T-helper 1 cell treated with Interleukin-12 subunit alpha and Interleukin-12 subunit beta and Interleukin-4 antibody, amounts not matched to agents 30 μg/mL and 1 μg/mL, for 36 hours (primary cell): ENCODE data around the gene ASB6.
A peak's percentile ranks its signal among the peaks of the same experiment; 100 is the strongest.

Experiments used
- H3K27ac Mint-ChIP-seq: one replicate; pipeline ENCODE4 v1.8.0; 2021; ENCODE audit warnings: mild to moderate bottlenecking, mixed read lengths
- H3K27me3 Mint-ChIP-seq: one replicate; pipeline ENCODE4 v1.8.0; 2021; ENCODE audit warnings: low read depth, mixed read lengths
- H3K36me3 Mint-ChIP-seq: one replicate; pipeline ENCODE4 v1.8.0; 2021; ENCODE audit warnings: low read depth, mixed read lengths
- H3K4me1 Mint-ChIP-seq: one replicate; pipeline ENCODE4 v1.8.0; 2021; ENCODE audit warnings: low read depth, mixed read lengths
- H3K4me3 Mint-ChIP-seq: one replicate; pipeline ENCODE4 v1.8.0; 2021; ENCODE audit warnings: mild to moderate bottlenecking, moderate library complexity, mixed read lengths
- H3K9me3 Mint-ChIP-seq: one replicate; pipeline ENCODE4 v1.8.0; 2021; ENCODE audit warnings: mixed read lengths

The ASB6 gene

DNA sequence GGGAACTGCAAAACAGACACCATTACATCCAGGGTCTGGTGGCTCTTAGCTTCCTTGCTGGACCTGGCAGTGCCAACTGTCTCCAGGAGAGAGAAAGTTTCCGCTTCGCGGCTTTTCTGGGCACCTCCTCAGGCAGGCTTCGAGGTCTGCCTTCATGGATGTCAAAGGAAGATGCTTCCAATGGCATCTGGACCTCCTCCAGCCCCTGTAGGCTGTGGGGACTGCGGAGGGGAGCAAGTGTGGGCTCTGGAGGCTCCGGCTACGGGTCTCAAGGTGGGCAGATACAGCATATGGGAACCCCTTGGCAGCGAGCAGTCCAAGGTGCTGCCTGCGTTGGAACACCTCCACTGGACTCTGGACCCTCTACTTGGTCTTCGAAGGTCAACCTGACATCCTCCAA is 27.0 kb downstream of the ASB6 start:
- H3K27ac Mint-ChIP-seq: no peak overlapping the region
- H3K4me3 Mint-ChIP-seq: no peak overlapping the region
- H3K36me3 Mint-ChIP-seq: no peaks in the 10 kb centered on the region
- H3K4me1 Mint-ChIP-seq: peaks cover 9% of the 10 kb centered on the region
- no peaks in the 10 kb centered on the region for H3K9me3 Mint-ChIP-seq
- peaks cover 25% of the 10 kb centered on the region for H3K27me3 Mint-ChIP-seq

DNA sequence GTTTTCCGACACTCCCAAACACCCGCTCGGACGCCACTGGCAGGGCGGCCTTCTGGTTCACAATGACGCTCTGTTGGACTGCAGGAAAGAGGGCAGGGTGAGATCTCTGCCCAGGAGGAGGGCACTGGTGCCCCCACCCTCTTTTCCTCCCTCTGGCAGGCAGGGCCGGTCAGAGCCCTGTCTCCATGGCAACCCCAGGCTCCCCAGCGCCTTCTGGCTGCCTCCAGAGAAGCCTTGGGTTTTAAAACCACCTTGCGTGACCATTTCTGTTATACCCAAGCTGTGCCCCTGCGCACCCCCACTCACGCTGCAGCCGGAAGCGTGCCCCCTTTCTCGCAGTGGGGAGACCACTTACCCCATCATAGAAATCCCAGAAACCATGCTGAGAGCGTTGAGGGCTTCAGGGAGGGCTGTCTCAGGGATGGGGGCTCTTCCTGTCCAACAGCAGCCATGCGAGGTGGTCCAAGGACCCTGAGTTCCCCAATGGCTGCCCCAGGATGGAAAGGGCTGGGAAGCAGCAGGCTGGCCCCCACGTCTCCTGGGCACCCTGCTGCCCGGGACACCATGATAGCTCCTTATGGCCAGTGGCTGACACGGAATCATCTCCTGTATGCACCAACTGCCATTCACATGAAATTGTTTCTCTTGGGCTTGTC is 28.3 kb downstream of the ASB6 start:
- Mint-ChIP-seq H3K27me3 (peaks cover 14% of the 10 kb centered on the region), H3K4me1 (peaks cover 18% of the 10 kb centered on the region), H3K36me3 (peaks cover 2% of the 10 kb centered on the region), H3K9me3 (no peaks in the 10 kb centered on the region), H3K27ac (no peak overlapping the region), H3K4me3 (no peak overlapping the region)

DNA sequence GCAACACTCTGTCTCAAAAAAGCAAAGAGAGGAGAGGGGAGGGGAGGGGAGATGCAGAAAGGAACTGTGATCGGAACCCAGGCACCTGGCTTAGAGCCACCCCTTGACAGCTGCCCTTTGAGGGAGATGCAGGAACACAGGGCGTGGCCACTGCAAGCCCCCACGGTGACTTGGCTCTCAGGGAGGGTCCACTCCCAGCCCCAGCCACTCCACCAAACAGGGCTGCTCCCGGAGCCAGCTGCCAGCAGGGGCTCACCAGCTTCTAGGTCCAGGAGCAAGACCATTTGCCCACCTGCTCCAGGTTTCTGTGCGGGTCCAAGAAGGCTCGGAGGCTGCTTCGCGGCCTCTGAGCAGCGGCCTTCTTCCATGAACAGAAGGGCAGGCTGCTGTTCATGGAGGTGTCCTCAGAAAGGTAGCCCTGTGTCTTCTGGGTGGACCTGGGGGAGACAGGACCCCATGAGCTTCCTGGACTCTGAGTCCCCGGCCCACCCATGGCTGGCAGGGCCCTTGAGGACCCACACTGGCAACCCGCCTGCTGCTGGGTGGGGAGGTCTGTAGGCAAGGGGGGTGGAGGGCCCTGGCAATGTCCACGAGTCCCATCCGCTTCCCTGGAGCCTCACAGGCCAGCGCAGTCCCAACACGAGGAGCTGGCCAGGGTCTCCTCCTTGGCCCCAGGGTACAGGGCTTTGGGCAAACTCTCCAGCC is 29.0 kb downstream of the ASB6 start:
- Mint-ChIP-seq H3K4me1 (peaks cover 19% of the 10 kb centered on the region), H3K27me3 (peaks cover 8% of the 10 kb centered on the region), H3K4me3 (no peak overlapping the region), H3K36me3 (peaks cover 2% of the 10 kb centered on the region), H3K9me3 (no peaks in the 10 kb centered on the region), H3K27ac (no peak overlapping the region)

DNA sequence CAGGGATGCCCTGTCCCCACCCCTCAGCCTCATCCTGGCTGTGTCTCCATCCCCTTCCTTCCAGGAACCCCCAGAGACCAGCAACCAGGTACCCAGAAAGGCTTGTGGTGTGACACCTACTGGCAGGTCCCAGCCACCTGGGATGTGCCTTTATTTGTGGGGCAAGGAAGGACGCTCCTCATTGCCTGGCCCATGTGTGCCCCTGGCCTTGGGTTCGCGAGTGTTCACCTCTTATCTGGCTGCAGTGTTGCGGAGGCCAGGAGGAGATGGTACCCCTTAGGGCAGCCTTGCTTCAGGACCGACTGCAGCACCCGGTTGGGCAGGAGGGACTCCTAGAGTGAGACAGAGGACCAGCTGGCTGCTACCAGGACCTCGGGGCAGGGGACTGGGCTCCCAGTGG is 29.8 kb downstream of the ASB6 start:
- H3K9me3 Mint-ChIP-seq: no peaks in the 10 kb centered on the region
- H3K4me3 Mint-ChIP-seq: no peak overlapping the region
- H3K27ac Mint-ChIP-seq: no peak overlapping the region
- H3K4me1 Mint-ChIP-seq: peaks cover 26% of the 10 kb centered on the region
- H3K27me3 Mint-ChIP-seq: no peaks in the 10 kb centered on the region
- peaks cover 2% of the 10 kb centered on the region for H3K36me3 Mint-ChIP-seq

DNA sequence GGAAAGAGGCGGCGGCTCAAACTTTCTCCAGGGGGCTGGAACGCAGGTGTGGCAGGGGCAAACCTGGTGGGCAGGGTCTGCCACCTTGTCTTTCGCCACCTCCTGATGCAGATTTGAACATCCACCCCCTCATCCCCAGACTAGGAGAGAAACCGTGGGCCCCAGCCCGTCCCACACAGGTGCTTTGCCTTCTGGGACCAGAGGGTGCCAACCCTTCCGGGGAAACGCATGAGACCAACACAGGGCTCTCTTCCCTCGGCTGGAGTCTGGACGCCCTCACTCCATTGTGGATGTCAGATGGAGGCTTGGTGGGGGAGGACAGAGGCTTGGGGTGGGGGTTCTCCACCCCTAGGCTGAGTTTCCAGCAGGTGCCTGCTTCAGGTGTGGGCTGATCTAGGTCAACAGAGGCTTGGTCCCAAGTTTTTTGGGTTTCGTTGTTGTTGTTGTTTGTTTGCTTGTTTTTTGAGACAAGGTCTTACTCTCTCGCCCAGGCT is 30.6 kb downstream of the ASB6 start:
- Mint-ChIP-seq H3K4me3 (peak overlapping the region; percentile 84), H3K27ac (no peak overlapping the region), H3K27me3 (no peaks in the 10 kb centered on the region), H3K9me3 (no peaks in the 10 kb centered on the region), H3K36me3 (peaks cover 2% of the 10 kb centered on the region), H3K4me1 (peaks cover 32% of the 10 kb centered on the region)

DNA sequence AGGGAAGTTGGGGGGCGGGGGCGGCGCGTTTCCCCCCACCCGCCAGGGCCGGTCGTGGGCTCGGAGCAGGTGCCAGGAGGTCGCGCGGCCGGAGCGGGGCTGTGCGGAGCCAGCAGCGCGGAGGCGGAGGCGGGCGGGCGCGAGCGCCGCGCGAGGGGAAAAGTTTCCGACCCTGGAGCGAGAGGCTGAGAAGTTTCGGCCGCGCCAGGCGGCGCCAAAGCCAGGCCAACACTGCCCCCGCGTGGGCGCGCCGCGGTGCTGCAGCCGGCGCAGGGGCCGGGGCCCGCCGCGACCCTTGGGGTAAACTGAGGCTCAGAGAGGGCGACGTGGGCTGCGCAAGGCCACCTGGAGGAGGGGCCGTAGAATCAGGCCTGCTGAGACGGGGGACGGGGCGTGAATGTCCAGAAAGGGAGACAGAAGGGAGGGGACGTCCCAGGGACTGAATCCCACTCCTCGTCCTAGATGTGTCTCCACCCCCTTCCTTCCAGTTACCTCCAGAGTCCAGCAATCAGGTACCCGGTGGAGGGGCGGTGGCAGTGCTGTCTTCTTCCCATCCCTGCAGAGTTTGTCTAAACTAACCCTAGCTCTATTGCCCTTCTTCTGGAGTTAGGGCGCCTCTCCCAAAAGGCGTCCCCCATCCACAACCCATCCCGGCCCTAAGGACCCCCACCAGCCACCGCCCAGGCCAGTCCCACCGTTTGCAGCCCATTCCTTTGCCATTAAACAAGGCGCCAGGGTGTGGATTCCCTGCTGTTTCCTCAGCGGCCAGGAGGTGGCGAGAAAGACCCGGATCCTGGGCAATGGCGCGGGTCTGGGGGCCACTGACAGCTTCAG is 31.3 kb downstream of the ASB6 start:
- H3K4me1 Mint-ChIP-seq: peaks cover 36% of the 10 kb centered on the region
- no peaks in the 10 kb centered on the region for H3K27me3 Mint-ChIP-seq
- no peaks in the 10 kb centered on the region for H3K9me3 Mint-ChIP-seq
- H3K36me3 Mint-ChIP-seq: peaks cover 2% of the 10 kb centered on the region
- peak overlapping the region; percentile 79 for H3K27ac Mint-ChIP-seq
- peak overlapping the region; percentile 84 for H3K4me3 Mint-ChIP-seq

DNA sequence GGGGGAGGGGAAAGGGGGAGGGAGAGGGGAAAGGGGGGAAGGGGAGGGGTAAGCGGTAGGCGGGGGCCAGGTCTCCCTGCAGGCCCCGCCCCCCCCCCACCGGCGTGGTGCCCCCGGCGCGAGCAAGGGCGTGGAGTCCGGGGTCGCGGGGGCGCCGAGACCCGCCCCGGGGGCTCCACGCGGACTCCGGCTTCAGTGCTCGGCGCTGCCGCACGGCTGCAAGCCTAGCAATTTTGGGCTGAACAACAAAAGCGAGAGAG is 31.8 kb downstream of the ASB6 start:
- H3K27me3 Mint-ChIP-seq: no peaks in the 10 kb centered on the region
- H3K36me3 Mint-ChIP-seq: peaks cover 2% of the 10 kb centered on the region
- H3K4me1 Mint-ChIP-seq: peaks cover 37% of the 10 kb centered on the region
- H3K9me3 Mint-ChIP-seq: no peaks in the 10 kb centered on the region
- H3K27ac Mint-ChIP-seq: peak overlapping the region; percentile 20
- H3K4me3 Mint-ChIP-seq: peak overlapping the region; percentile 84

DNA sequence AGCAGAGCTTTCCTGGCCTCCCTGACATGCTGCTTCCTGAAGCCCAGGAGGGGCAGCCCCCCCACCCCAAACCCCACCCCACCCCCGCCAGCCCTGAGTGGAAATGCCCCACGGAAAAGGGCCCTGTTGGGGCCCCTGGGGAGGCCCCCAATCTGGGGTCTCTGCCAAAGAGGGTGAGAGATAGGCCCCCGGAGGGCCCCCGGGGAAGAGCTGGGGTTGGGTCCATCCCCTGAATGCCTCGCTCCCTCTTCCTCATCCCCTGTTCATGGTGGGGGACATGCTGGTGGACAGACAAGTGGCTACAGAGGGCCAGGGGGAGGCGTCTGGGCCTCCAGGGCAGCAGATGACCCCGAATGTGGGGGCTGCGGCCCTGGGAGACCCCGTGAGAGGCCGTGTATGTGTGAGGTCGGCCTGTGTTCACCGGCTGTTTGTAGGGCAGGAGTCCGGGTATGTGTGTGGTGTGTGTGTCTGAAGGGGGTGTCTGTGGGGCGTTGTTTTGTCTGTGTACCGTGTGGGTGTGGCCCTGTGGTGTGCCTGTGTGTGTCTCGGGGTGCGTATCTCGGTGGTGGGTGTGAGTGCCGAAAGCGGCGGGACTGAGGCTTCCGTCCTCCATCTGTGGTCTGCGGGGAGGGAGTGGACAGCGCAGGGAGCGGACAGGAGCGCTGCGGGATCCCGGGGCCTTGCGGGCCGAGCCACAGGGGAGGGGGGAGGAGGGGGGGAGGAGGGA is 32.3 kb downstream of the ASB6 start:
- Mint-ChIP-seq H3K4me3 (peak overlapping the region; percentile 96), H3K4me1 (peaks cover 40% of the 10 kb centered on the region), H3K36me3 (peaks cover 2% of the 10 kb centered on the region), H3K27me3 (no peaks in the 10 kb centered on the region), H3K9me3 (no peaks in the 10 kb centered on the region), H3K27ac (peak overlapping the region; percentile 96)

DNA sequence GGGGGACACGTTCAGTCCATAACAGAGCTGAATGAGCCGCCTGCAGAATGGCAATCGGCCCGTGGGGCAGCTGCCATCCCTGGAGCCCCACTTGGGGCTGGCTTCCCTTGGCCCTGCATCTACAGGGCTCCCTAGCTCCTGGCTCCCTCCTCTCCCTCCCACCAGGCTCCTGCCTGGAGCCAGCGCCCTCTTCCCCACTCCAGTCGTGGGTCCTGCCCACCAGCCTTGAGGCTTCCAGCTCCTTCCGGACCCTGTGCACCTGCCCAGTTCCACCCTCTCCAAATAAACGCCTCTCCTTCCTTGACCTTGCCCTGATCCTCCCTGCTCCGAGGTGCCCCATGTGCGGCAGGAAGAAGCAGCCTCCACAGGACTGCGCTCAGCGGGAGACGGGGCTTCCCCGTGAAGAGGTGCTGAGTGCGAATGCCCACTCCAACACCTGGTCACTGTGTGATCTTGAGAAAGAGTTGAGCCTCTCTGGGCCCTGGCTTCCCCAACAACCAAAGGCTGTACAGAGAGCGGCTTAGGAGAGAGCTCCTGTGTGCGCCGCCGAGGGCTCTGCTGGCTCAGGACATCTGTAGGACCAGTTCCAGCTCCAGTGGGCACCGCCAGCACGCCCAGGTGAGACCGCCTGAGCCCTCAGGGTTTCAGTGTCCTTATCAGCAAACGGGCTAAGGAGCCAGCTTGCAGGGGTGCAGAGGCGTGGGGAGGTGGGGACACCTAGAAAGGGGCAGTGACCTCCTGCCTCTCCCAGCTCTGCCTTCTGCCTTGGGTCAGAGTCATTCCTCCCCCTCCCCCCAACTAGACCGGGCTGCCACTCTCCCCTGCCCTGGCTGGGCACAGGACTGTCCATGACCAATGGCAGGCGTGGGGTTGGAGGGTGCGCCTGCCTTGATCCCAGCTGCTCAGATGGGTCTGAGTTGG is 33.1 kb downstream of the ASB6 start:
- no peaks in the 10 kb centered on the region for H3K9me3 Mint-ChIP-seq
- peaks cover 44% of the 10 kb centered on the region for H3K4me1 Mint-ChIP-seq
- no peak overlapping the region for H3K4me3 Mint-ChIP-seq
- peaks cover 2% of the 10 kb centered on the region for H3K36me3 Mint-ChIP-seq
- H3K27me3 Mint-ChIP-seq: no peaks in the 10 kb centered on the region
- H3K27ac Mint-ChIP-seq: peak overlapping the region; percentile 55

DNA sequence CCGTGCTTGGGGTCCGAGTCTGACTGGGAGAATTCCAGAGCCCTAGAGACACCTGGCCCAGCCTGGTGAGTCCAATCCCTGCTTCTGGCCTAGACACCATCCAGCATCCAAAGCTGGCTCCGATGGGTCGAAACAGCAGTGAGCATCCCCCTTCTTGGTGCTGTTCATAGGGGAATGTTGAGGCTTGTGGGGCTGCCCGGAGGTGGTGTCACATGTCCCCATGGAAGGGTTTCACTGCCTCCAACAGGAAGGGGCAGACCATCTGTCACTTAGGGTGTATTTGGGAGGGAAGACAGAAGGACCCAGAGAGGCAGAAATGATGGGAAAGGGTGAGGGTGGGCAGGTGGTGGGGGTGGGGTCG is 34.9 kb downstream of the ASB6 start:
- Mint-ChIP-seq H3K27ac (peak overlapping the region; percentile 87), H3K4me3 (no peak overlapping the region), H3K27me3 (no peaks in the 10 kb centered on the region), H3K4me1 (peaks cover 57% of the 10 kb centered on the region), H3K9me3 (no peaks in the 10 kb centered on the region), H3K36me3 (peaks cover 2% of the 10 kb centered on the region)

DNA sequence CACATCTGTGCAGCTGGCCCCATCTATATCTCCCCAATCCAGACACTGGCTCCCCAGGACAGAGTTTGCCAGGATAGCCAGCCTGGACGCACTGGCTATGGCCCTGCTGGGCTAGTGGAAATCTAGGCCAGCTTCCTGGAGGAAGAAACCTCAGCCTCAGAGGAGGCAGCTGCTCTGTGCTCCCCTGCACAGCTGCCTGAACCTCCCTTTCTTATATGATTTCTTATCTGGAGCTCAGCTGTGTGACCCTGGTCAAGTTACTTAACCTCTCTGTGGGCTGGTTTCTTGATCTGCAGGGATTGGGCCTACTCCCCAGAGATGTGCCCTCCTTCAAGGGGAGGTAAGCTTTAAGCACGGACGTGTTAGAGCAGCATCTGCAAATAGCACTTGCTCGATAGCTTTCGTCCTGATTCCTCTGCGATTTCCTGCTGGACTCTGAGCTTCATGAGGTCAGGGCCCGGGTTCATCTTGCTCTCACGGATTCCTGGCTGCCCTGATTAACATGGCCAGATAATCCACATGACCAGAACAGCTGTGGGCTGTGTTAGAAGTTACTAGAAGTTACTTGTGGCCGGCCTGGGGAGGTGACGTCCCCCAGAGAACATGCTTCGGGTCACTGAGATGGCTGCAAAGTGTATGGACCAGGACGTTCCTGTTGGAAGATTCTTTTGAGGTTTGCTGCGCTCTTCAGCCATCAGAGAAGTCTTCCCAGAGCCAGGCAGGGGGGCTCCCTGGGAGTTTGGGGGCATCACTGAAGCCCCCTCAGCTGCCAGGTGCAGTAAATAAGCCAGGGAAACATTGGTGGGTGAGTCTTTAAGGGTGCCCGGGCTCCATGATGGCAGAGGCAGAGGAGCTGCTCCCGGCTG is 35.6 kb downstream of the ASB6 start:
- H3K4me3 Mint-ChIP-seq: no peak overlapping the region

DNA sequence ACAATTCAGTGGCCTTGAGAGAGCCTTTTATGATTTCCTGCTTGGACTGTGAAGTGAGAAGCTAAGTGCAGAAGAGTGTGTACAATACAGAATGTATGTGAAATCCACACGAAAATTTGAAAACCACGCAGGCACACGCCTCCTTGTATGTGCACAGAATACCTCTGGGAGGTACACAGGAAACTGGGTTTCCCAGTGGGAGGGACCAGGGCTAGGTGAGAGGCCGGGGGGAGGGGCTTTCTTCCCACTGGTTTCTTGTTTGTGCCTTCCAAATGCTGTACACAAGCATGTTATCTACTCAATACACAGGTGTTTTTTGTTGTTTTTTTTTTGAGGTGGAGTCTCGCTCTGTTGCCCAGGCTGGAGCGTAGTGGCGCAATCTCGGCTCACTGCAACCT is 37.2 kb downstream of the ASB6 start:
- Mint-ChIP-seq H3K4me3 (peak overlapping the region; percentile 14), H3K36me3 (peaks cover under 1% of the 10 kb centered on the region), H3K27ac (peak overlapping the region; percentile 76), H3K4me1 (peaks cover 46% of the 10 kb centered on the region), H3K9me3 (no peaks in the 10 kb centered on the region), H3K27me3 (no peaks in the 10 kb centered on the region)

More for the DNA sequence above, 35.6 kb downstream of the ASB6 start:
- Mint-ChIP-seq H3K27me3 (no peaks in the 10 kb centered on the region), H3K36me3 (peaks cover 2% of the 10 kb centered on the region), H3K9me3 (no peaks in the 10 kb centered on the region), H3K4me1 (peaks cover 55% of the 10 kb centered on the region), H3K27ac (peak overlapping the region; percentile 62)
